NCI-H510A treated with DMSO at 0.1 percent for 48 hours (cell line): Measurements from ENCODE around the gene JMJD4.

Experiments used
- DNase-seq: peaks from one replicate; lab custom pipeline; 2025; lab: John Stamatoyannopoulos, UW

The JMJD4 gene

GRCh38 chr1:227685807-227686206, 49.3 kb downstream of the JMJD4 start:
- DNase-seq = no peak
